ENCODE results near the gene JAM3.

JAM3 gene

GRCh38 chr11:134039726-134040385, 29.0 kb upstream of the JAM3 start:
- no peak for DNase-seq

GRCh38 chr11:134040386-134041302, 28.2 kb upstream of the JAM3 start:
- no peak for DNase-seq

- DNase-seq = no peak
Measured at GRCh38 chr11:134041349-134041748, 27.5 kb upstream of the JAM3 start.

- DNase-seq = no peak
Measured at GRCh38 chr11:134041791-134042696, 26.8 kb upstream of the JAM3 start.

GRCh38 chr11:134043821-134044420, 25.0 kb upstream of the JAM3 start:
- DNase-seq = no peak

- DNase-seq = no peak
Measured at GRCh38 chr11:134044514-134045284, 24.2 kb upstream of the JAM3 start.

GRCh38 chr11:134045799-134046635, 22.9 kb upstream of the JAM3 start:
- no peak for DNase-seq

GRCh38 chr11:134046681-134047449, 22.0 kb upstream of the JAM3 start:
- DNase-seq = no peak

GRCh38 chr11:134047586-134047999, 21.3 kb upstream of the JAM3 start:
- no peak for DNase-seq

- no peak for DNase-seq
Measured at GRCh38 chr11:134048028-134048427, 20.8 kb upstream of the JAM3 start.

- no peak for DNase-seq
Measured at GRCh38 chr11:134049303-134049702, 19.6 kb upstream of the JAM3 start.

- peak; percentile 58 for DNase-seq
Measured at GRCh38 chr11:134050541-134051383, 18.1 kb upstream of the JAM3 start.

GRCh38 chr11:134052395-134052987, 16.4 kb upstream of the JAM3 start:
- no peak for DNase-seq

- DNase-seq = no peak
Measured at GRCh38 chr11:134052988-134053945, 15.6 kb upstream of the JAM3 start.

- DNase-seq = no peak
Measured at GRCh38 chr11:134055029-134055428, 13.8 kb upstream of the JAM3 start.

GRCh38 chr11:134060316-134060715, 8.6 kb upstream of the JAM3 start:
- DNase-seq = no peak

All from activated CD4-positive, alpha-beta T cell treated with anti-CD3 and anti-CD28 coated beads for 1 hour (primary cell).